Measurements from ENCODE around the gene PRTN3.

The PRTN3 gene, protein sequence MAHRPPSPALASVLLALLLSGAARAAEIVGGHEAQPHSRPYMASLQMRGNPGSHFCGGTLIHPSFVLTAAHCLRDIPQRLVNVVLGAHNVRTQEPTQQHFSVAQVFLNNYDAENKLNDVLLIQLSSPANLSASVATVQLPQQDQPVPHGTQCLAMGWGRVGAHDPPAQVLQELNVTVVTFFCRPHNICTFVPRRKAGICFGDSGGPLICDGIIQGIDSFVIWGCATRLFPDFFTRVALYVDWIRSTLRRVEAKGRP

GRCh38 chr19:840519-841206, at the start of gene PRTN3:
TSS of gene PRTN3 (plus strand) at chr19:840999. CDS start at chr19:841009, 10 bp downstream.
- no peak for DNase-seq (ENCODE audit: low spot score)

DNA sequence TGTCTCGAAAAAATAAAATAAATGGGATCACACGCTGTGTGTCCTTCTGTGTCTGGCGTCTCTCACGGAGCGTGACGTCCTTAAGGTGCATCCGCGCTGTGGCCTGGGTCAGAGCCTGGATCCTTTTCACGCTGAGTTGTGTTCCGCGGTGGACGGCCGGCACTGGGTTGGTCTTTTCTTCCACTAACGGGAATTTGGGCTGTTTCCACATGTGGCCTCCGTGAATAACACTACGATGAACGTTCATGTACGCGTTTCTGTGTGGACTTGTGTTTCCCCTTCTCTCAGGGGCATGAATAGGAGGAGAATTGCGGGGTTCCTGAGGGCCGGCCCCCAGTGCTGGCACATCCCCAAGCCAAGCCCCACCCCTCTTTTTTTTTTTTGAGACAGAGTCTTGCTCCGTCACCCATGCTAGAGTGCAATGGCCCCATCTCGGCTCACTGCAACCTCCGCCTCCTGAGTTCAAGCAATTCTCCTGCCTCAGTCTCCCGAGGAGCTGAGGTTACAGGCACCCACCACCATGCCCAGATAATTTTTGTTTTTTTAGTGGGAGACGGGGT, 49.7 kb upstream of the PRTN3 start:
- DNase-seq (ENCODE audit: low spot score), result no peak

- no peak for DNase-seq (ENCODE audit: low spot score)
Measured at GRCh38 chr19:791567-792305, 49.1 kb upstream of the PRTN3 start.

DNA sequence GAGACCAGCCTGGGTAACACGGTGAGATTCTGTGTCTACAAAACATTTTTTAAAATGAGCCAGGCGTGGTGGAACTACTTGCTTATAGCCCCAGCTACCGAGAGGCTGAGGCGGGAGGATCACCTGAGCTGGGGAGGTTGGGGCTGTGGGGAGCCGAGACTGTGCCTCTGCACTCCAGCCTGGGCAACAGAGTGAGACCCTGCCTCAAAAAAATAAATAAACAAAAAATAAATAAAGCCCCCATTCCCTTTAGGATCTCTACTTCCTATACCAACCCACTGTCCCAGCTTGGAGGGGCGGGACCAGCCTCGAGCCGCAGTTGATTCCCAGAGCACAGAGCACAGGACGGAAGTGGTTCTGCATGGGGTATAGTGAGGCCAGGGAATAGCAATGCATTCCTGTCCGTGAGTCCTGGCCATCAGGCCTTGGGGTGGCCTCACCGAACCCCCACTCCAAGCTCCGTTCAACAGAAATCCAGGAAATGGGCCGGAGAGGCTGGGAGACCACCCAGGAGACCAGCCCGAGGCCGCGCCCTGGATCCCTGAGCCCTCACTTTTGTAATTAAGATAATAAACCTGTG, 48.4 kb upstream of the PRTN3 start:
- DNase-seq (ENCODE audit: low spot score), result no peak

GRCh38 chr19:793806-794205, 47.0 kb upstream of the PRTN3 start:
- no peak for DNase-seq (ENCODE audit: low spot score)

- DNase-seq (ENCODE audit: low spot score), result no peak
Measured at GRCh38 chr19:795073-795611, 45.7 kb upstream of the PRTN3 start.

GRCh38 chr19:795691-796581, 44.9 kb upstream of the PRTN3 start:
- DNase-seq (ENCODE audit: low spot score), result no peak

DNA sequence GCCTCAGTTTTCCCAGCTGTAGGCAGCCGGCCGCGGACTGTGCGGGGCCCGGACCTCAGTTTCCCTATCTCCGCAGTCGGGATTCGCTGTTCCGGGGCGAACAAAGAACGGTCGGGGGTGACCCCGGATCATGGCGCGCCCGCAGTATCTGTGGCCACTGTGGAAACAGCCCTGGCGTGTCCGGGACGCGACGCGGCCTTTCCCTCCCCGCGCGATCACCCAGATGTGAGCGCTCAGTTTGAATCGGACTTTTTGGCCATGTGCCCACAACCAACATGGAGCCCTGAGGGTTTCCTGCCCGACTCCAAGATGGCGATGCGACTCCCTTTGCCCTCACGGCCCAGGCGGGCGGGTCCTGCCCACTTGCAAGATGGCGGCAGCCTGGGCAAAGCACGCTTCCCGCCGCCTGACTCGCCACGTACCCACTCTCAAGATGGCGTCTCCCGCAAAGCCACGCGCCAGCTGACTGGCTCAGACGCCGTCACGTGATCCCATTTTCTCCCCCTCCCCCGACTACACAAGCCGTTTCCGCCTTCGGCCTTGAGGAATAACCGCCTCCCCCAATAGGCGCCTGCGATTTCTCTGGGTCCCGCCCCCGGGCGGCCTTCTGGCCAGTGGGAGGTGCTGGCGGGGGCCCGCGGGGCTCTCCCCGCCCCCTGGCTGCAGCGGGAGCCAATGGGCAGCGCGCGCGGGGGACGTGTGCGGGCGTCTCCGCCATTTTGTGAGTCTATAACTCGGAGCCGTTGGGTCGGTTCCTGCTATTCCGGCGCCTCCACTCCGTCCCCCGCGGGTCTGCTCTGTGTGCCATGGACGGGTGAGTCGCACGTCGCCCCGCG, 43.9 kb upstream of the PRTN3 start, which contains the start of gene PTBP1:
Gene PTBP1 (plus strand): TSS at position 761 of the 836 bp plus-strand sequence. CDS start 46 bp downstream, at position 807.
- DNase-seq (ENCODE audit: low spot score), result peak; percentile 100

- DNase-seq (ENCODE audit: low spot score), result peak; percentile 77
Measured at GRCh38 chr19:797528-798414, 43.0 kb upstream of the PRTN3 start.

- no peak for DNase-seq (ENCODE audit: low spot score)
Measured at GRCh38 chr19:798415-799075, 42.3 kb upstream of the PRTN3 start.

GRCh38 chr19:799076-799881, 41.5 kb upstream of the PRTN3 start:
- no peak for DNase-seq (ENCODE audit: low spot score)

GRCh38 chr19:800360-801029, 40.3 kb upstream of the PRTN3 start:
- DNase-seq (ENCODE audit: low spot score), result no peak

DNA sequence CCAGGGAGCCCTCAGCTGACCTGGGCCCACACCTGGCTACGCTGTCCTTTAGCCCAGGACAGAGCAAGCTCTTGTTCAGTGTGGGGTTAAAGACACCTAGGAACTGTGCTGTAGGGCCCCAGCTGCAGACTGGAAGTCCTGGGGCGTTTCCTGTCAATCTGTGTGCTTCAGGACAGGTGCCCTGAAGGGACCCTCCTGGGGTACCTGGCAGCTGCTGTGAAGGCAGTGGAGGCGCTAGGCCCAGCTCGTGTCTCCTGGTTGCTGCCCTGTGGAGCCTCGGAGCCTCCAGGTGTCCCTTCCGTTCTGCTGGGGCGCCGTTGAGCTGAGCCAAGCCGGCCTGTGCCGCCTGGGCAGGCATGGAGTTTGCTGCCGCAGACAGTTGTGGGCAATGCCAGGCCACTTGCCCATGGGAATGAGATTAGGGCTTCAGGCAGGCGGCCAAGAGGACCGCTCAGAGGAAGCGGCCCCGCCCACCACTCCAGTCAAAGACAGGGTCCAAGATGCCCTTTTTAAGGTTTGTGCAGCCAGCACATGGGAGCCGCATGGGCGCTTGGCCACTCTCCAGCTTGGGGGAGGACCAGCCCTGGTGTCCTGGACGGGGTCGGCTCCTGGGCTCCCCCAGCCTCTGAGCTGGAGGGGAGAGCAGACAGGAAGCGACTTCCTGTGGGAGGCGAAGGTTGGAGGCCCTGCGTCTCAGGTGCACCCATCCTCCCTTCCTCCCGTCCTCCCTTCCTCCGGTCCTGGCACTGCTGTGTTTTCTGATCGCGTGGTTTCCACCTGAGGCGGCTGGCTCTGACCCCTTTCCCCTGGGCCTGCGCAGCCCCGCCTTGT, 39.6 kb upstream of the PRTN3 start:
- no peak for DNase-seq (ENCODE audit: low spot score)

GRCh38 chr19:801861-802497, 38.8 kb upstream of the PRTN3 start:
- DNase-seq (ENCODE audit: low spot score), result no peak

GRCh38 chr19:802498-803098, 38.2 kb upstream of the PRTN3 start:
- DNase-seq (ENCODE audit: low spot score), result no peak
